K562 (cell line): ENCODE data around the gene TRPC4AP. TPM values are rescaled to one million over a fixed set of nuclear protein-coding genes. Genes with fewer than 3 reads are reported as not detected.

Experiments
- ATAC-seq: fragments of 200-7000 bp; cut with Tn5 transposase; 3 replicates; pipeline ENCODE4 v1.9.1; 2020; ENCODE audit warnings: moderate library complexity
- BruUV-seq: library from RNA; stranded (reverse); fragments of 400-500 nt; replicated peaks from 2 replicates; lab custom pipeline; 2021; lab: Mats Ljungman, UMichigan
- CTCF ChIA-PET: fragments of 300-600 bp; formaldehyde crosslinking; extraction: SDS; loops from one replicate; lab custom pipeline; 2021; ENCODE audit warnings: low intra/inter-chr PET ratio; lab: Yijun Ruan, JAX
- POLR2A ChIA-PET: fragments of 300-600, 350-650 bp; sonication (Branson Sonifier 250); formaldehyde crosslinking; extraction: SDS; loops from one replicate; lab custom pipeline; 2021; ENCODE audit warnings: antibody characterized with exemption, inconsistent platforms; lab: Yijun Ruan, JAX
- DNase-seq, 4 experiments: peaks; one replicate each; pipeline versions ENCODE4 v3.0.0 to v3.0.0-alpha.2; 2011 to 2018; ENCODE audit warnings: low spot score in 3 of 4, mixed read lengths in 3 of 4; ENCODE audit errors: extremely low read depth in 1 of 4
- FAIRE-seq: peaks from 2 replicates; lab custom pipeline; 2011; peaks lifted over from hg19 to GRCh38; lab: Jason Lieb, UNC
- H2AFZ ChIP-seq: 2 replicates; pipeline ENCODE4 v1.6.0; 2011; ENCODE audit warnings: low read depth, low read length, control low read depth, inconsistent platforms
- H3K27ac ChIP-seq: fragments of 200-600 bp; 3 replicates; pipeline ENCODE4 v1.8.0; 2011; ENCODE audit warnings: low read depth, mild to moderate bottlenecking, control low read depth, inconsistent platforms, low read length, moderate library complexity, mixed read lengths; ENCODE audit errors: extremely low read depth
- H3K27me3 ChIP-seq, 2 experiments: fragments of 300-600 bp in 1 of 2; 2 replicates in 1 of 2; 3 replicates in 1 of 2; pipeline versions ENCODE4 v1.6.0 to v1.8.0; 2011; ENCODE audit warnings: inconsistent platforms in 2 of 2, low read length in 2 of 2, mild to moderate bottlenecking in 1 of 2, mixed read lengths in 1 of 2, moderate library complexity in 1 of 2; ENCODE audit not compliant: control insufficient read depth in 2 of 2, insufficient read depth in 2 of 2
- H3K36me3 ChIP-seq: fragments of 300-600 bp; 3 replicates; pipeline ENCODE4 v1.8.0; 2011; ENCODE audit warnings: mild to moderate bottlenecking, low read length, inconsistent platforms; ENCODE audit not compliant: control insufficient read depth, insufficient read depth
- H3K4me1 ChIP-seq, 2 experiments: fragments of 200-600 bp in 1 of 2; replicated peaks in 1 of 2; 2 replicates in 1 of 2; 3 replicates in 1 of 2; pipeline versions ENCODE4 v1.5.1 to v1.8.0; 2011; ENCODE audit warnings: inconsistent platforms in 2 of 2, low read length in 2 of 2, mild to moderate bottlenecking in 1 of 2, mixed read lengths in 1 of 2, moderate library complexity in 1 of 2; ENCODE audit not compliant: control insufficient read depth in 2 of 2, insufficient read depth in 2 of 2
- H3K4me2 ChIP-seq: 2 replicates; pipeline ENCODE4 v1.6.1; 2011; ENCODE audit warnings: low read length, control low read depth, inconsistent platforms, mixed read lengths; ENCODE audit not compliant: insufficient read depth
- H3K4me3 ChIP-seq: fragments of 200-600 bp; sonication (generic), shearing (Covaris generic); 2 replicates; pipeline ENCODE4 v1.5.1; 2016; ENCODE audit warnings: control low read depth, inconsistent platforms
- H3K79me2 ChIP-seq: fragments of 200-600 bp; 3 replicates; pipeline ENCODE4 v1.8.0; 2011; ENCODE audit warnings: low read length, inconsistent platforms; ENCODE audit not compliant: control insufficient read depth, insufficient read depth
- H3K9ac ChIP-seq, 2 experiments: 2 replicates each; pipeline versions ENCODE4 v1.6.0 to v1.6.1; 2011; ENCODE audit warnings: low read depth in 2 of 2, low read length in 2 of 2, control low read depth in 1 of 2, inconsistent platforms in 1 of 2, mild to moderate bottlenecking in 1 of 2, mixed read lengths in 1 of 2; ENCODE audit not compliant: insufficient read depth in 1 of 2
- H3K9me1 ChIP-seq: one replicate; pipeline ENCODE4 v1.6.0; 2011; ENCODE audit warnings: inconsistent platforms, mild to moderate bottlenecking, low read length, moderate library complexity; ENCODE audit not compliant: control insufficient read depth, insufficient read depth
- H3K9me3 ChIP-seq: replicated peaks from 2 replicates; pipeline ENCODE4 v1.5.1; 2011; ENCODE audit warnings: low read depth, low read length, inconsistent platforms; ENCODE audit not compliant: control insufficient read depth, insufficient read depth
- H4K20me1 ChIP-seq: replicated peaks from 2 replicates; pipeline ENCODE4 v1.6.1; 2011; ENCODE audit warnings: low read length, inconsistent platforms, mixed read lengths; ENCODE audit not compliant: control insufficient read depth, insufficient read depth
- CHD1 ChIP-seq: fragments of 200-600 bp; sonication (generic); IDR thresholded peaks from one replicate; pipeline ENCODE4 v1.6.1; 2012; ENCODE audit warnings: mild to moderate bottlenecking, moderate library complexity, low read length, inconsistent platforms
- CREB3 ChIP-seq: fragments of 450-650 bp; conservative IDR thresholded peaks from 2 replicates; pipeline ENCODE4 v1.6.1; 2016; ENCODE audit warnings: missing genetic modification characterization, low read depth, mild to moderate bottlenecking, missing compliant biosample characterization, moderate library complexity
- ZNF12 ChIP-seq: sonication (generic); formaldehyde crosslinking; IDR thresholded peaks from 2 replicates; pipeline ENCODE4 v1.4.0; 2020; ENCODE audit warnings: mild to moderate bottlenecking, missing genetic modification reagents
- WGBS: fragments of 100-300 bp; shearing (Covaris generic); methylation state at CpG from one replicate; pipeline ENCODE4 v1.1.6; 2016; ENCODE audit warnings: low coverage, mixed read lengths; ENCODE audit not compliant: insufficient coverage; ENCODE audit errors: missing lambda C conversion rate; 5-methylcytosine and 5-hydroxymethylcytosine counted together
- in situ Hi-C: fragments of 300-500 bp; cut with MboI; formaldehyde crosslinking; loops from 4 replicates; pipeline ENCODE4 v1.15.0; 2018; ENCODE audit warnings: inconsistent platforms, mixed read lengths
- intact Hi-C: fragments of 100-400 bp; cut with micrococcal nuclease; formaldehyde crosslinking; loops from 2 replicates; pipeline ENCODE4 v1.14.2; 2022
- polyA plus RNA-seq, 8 experiments: library from polyadenylated mRNA; depleted of rRNA in 4 of 8; stranded (reverse) in 5 of 8; unstranded in 3 of 8; fragments of >200 nt; fragmentation: Nextera tagmentation in 2 of 8; fragmentation: Illumina TruSeq in 1 of 8; extraction: Ambion mirVana in 2 of 8; extraction: Trizol in 1 of 8; gene quantifications; 2 replicates each; pipeline versions ENCODE4 v1.2.1 to v1.2.3, GENCODE V29; 2011 to 2014; ENCODE audit warnings: inconsistent platforms in 1 of 8, missing spikeins in 1 of 8
- total RNA-seq, 7 experiments: library from RNA; depleted of rRNA in 6 of 7; stranded (reverse); fragments of >200 nt in 6 of 7; fragmentation: Illumina TruSeq in 2 of 7; extraction: Trizol in 2 of 7; gene quantifications; 2 replicates each; pipeline versions ENCODE4 v1.2.1 to v1.2.3, GENCODE V29; 2011 to 2021; ENCODE audit warnings: low replicate concordance in 1 of 7

Gene TRPC4AP
- total and polyA plus RNA-seq, 9 of the 15 experiments (the other 6 are each of a cell fraction or from before 2014, with no cell fraction given) = 2.3 to 70.3 (median 33.3) TPM

GRCh38 chr20:34996243-34997028 lies 96.2 kb downstream of the TRPC4AP start:
- in situ Hi-C loops = no loop called here
- FAIRE-seq = no peak
- no peak for TF ChIP-seq CREB3 (tag)
- no peak for TF ChIP-seq CHD1
- TF ChIP-seq ZNF12 (CRISPR knock-in tag) = no peak

More at GRCh38 chr20:34996243-34997028, 96.2 kb downstream of the TRPC4AP start:
- H3K9ac ChIP-seq = no peak overlapping the region
- ChIA-PET CTCF (no interaction called here), POLR2A (interaction anchor here (0.6 kb wide), 1 partner anchor 13 kb away, joined by 4 read pairs; no protein-coding TSS in a partner anchor)
- no peak overlapping the region for H3K4me2 ChIP-seq
- no peaks in the 10 kb centered on the region for H3K27me3 ChIP-seq
- ATAC-seq (no peak), DNase-seq (no peak)
- WGBS = 99% methylated on average over 15 of the region's 26 CpGs
- intact Hi-C loops = no loop called here
- BruUV-seq = no TSS peak
- H3K9me1 ChIP-seq = no peaks in the 10 kb centered on the region
- peaks cover 57% of the 10 kb centered on the region; the same call in 2 of the 3 replicates for H3K36me3 ChIP-seq
- no peak overlapping the region for H2AFZ ChIP-seq
- no peaks in the 10 kb centered on the region for H3K9me3 ChIP-seq
- no peak overlapping the region for H3K27ac ChIP-seq
- no peak overlapping the region for H3K4me3 ChIP-seq
- peaks cover 0 to 18% of the 10 kb centered on the region in 2 experiments; a peak in 3 of 5 replicates for H3K4me1 ChIP-seq
- no peaks in the 10 kb centered on the region for H3K79me2 ChIP-seq
- peaks cover 3% of the 10 kb centered on the region; the same call in 1 of the 2 replicates for H4K20me1 ChIP-seq
